Measurements from ENCODE around the gene PINK1.
"Not testable (repeated sequence)": the region's sequence is repeated elsewhere in the genome, so short reads cannot be mapped to it uniquely, and the experiment has no call there.

PINK1 gene

GRCh38 chr1:20633190-20634064 is at the start of gene PINK1:
PINK1 (plus strand) TSS chr1:20633458; CDS start chr1:20633549, 91 bp downstream.
- DNase-seq = peak; percentile 31

DNA sequence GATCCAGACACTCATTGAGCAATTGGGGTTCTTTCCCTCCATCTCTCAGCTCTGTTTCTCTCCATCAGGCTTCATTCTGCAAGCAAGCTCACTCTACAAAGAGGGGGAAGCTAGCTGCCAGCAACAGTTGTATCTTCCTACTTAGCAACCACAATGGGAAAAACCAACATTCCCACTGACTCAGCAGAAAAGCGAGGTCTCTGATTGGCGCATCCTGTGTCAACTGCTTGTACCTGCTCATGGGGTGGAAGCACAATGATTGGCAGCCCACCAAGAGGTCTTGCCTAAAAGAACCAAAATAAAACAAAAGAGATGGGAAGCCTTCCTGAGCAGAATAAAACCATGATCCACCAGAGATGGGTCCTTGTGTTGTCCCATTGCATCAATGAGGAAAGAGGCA is 48.4 kb upstream of the PINK1 start:
- no peak for DNase-seq

GRCh38 chr1:20586953-20587660 is 46.2 kb upstream of the PINK1 start:
- no peak for DNase-seq

GRCh38 chr1:20587661-20588053 is 45.6 kb upstream of the PINK1 start:
- no peak for DNase-seq

DNA sequence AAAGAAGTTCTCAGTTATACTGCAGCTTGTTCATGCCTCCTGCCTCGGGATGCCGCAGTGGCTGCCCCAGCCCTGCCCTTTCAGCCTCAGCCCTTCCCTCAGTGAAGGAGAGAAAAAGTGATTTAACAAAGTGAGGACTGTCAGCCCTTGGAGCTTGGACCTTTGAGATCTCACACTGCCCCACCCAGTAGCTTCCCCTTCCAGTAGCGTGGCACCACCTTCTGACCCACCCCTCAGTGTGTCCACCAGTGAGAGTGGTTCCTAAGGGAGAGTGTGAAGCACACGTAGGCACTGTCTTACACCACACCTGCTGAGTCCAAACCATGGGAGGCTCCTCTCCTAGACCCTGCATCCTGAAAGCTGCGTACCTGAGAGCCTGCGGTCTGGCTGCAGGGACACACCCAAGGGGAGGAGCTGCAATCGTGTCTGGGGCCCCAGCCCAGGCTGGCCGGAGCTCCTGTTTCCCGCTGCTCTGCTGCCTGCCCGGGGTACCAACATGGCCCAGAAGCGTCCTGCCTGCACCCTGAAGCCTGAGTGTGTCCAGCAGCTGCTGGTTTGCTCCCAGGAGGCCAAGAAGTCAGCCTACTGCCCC is 44.5 kb upstream of the PINK1 start, which contains the start of gene CDA:
Gene CDA, plus strand, starts transcription at position 464 of the 592 bp plus-strand sequence. Its CDS starts 33 bp downstream, at position 497.
- no peak for DNase-seq

- DNase-seq = peak; percentile 5
These were observed 43.7 kb upstream of the PINK1 start for GRCh38 chr1:20589331-20590278.

GRCh38 chr1:20590306-20590777 is 42.9 kb upstream of the PINK1 start:
- DNase-seq = peak; percentile 94

- no peak for DNase-seq
These were observed 39.5 kb upstream of the PINK1 start for GRCh38 chr1:20593756-20594155.

- no peak for DNase-seq
These were observed 38.5 kb upstream of the PINK1 start for GRCh38 chr1:20594746-20595145.

DNA sequence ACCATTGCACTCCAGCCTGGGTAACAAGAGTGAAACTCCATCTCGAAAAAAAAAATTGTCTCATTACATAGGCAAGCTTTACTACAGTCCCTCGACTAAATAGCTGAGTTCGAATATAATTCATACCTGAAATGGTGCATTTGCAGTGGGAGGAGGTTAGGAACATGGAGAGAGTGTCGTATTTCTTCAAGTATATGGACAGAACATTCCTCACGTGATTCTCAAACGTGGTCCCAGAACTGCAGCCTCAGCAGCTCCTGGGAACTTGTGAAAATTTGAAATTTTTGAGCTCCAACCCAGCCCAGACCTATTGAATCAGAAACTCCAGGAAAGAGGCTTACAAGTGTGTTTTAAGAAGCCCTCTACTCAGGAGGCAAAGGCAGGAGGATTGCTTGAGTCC is 37.2 kb upstream of the PINK1 start:
- no peak for DNase-seq

DNA sequence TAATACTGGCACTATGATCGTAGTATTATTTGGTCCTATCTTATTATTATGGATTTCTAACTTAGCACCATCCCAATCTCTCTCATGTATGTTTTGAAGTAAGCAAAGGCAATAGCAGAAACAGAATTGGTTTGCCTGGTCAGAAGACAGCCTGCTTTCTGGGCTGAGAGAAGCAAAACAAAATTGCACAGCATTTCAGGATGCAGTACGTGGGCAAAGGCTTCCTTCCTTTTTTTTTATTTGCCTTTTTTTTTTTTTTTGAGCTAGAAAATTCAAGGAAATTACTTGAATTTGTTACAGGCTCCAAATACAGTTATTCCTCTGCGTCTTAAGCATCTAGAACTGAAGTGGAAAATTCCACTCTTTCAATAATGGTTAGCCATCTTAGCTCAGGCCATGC is 35.6 kb upstream of the PINK1 start:
- DNase-seq = peak; percentile 80

DNA sequence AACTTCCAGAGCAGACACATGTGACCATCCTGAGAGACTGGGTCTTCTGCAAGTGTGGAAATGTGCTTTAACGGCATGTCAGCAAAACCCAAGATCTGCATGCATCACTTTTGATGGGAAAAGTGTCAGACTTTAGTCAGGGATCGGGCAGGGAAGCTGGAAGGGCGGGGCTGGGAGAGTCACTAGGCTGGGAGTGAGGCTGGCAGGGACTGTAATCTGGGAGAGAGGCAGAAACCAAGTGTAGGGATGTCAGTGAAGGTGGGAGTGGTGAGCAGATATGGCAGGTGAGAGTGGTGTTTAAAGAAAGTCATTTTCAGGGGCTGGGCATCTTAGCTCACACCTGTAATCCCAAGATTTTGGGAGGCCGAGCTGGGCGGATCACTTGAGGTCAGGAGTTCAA is 33.1 kb upstream of the PINK1 start:
- DNase-seq = no peak

DNA sequence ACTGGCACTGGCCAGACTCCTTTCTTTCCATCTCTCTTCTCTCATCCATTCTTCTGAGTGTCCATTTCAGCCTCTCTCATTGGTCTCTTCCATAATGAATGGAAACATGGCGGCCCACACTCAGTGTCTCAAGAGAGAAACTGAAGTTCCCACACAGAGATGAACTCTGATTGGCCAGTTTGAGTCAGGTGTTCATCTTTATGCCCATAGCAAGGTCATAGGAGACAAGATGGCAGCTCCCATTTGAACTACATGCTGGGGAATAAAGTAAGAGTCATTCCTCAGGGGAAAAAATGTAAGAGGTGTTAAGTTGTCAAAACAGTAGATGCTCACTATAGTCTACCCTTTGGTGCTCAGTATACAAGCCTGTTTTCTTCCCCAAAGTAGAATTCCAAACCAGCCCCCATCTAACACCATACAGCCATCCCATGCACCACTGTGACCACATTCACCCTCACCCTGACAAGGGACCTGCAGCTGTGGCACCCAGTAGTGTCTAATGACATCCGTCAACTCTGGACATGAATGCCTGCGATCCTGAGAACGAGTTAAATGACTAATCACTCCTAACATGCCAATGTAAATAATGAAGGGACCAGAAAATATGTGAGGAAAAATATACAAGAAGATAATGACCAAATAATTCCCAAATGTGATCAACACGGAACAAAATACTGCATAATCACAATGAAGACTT is 32.0 kb upstream of the PINK1 start:
- no peak for DNase-seq

- peak; percentile 51 for DNase-seq
These were observed 30.3 kb upstream of the PINK1 start for GRCh38 chr1:20602851-20603450.

DNA sequence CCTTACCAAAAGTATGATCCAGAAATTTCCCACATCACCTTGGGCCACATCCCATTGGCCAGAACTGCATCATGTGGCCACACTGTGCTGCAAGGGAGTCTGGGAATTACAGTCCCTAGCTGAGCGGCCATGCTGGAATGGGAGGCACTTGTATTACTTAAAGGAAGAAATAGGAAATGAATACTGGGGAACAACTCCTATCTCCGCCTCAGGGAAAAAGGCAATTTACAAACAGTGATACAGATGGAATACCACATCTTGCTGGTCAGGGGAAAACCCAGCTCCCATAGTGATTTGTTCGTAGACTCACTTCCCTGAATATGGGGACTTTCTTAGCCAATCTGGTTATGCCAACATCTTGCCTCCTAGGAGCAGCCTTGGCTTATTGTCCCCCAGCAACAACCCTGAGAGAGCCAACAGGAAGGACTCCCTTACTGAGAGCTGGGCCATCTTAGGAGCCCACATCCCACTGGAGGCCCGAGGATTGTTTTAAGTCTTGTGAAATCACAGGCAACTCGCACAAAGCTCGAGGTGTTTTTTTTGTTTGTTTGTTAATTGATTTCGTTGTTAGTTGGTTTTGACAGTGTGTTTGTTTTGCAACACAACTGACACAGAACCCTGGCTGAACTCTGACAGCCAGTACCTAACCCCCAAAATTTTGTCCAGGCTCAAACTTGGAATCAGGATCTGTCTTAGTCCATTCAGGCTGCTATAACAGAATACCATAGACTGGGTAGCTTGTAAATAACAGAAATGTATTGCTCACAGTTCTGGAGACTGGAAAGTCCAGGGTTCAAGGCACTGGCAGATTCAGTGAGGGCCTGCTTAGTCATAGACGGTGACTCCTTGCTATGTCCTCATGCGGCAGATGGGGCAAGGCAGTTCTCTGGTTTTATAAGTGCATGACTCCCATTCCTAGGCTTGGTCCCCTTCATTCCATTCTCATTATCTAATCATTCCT is 29.5 kb upstream of the PINK1 start:
- DNase-seq = no peak

DNA sequence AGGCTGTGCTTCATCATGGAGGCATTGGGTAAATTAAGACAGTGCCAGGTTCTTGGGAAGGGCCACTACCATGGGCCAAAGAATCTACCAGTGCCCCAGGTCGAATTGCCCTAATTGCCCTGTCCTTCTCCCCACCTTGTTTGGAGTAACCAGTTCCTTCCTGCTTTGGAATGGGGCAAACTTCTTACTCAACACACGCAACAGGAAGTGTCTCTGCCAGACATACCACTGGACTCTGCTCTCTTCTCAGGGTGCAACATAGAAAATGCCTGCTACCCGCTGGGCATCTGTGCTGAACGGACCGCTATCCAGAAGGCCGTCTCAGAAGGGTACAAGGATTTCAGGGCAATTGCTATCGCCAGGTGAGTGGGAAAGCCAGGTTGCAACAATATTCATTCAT is 28.6 kb upstream of the PINK1 start:
- DNase-seq = peak; percentile 40

GRCh38 chr1:20606801-20607570 is 26.3 kb upstream of the PINK1 start:
- DNase-seq = not testable (repeated sequence)

DNA sequence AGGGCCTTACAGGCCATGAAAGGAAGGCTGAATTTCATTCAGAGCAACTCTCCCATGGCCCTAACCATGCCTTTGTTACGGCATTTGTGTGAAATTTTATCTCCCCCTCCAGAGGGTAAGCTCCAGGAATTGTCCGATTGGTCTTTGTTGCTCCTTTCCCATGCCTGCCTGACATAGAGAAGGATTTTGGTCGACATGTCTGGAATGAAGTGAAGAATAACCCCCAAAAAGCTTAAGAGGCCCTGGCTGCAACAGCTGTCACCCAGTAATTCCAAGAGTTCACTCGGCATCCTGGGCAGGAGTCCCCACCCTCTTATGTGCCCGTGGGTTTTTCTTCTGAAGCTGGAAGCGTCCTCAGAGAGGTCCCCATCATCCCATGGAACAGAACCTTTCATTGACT is 23.7 kb upstream of the PINK1 start:
- DNase-seq = no peak

DNA sequence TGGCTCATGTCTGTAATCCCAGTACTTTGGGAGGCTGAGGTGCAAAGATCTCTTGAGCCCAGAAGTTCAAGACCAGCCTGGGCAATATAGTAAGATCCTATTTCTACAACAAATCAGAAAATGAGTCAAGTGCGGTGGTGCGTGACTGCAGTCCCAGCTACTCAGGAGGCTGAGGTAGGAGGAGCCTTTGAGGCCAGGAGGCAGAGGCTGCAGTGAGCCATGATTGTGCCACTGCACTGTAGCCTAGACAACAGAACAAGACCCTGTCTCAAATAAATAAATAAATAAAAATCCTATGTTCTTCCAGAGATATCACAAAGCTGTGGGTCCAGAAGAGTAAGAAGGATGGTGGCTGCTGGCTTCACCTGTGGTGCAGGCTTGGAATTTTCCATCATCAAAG is 22.3 kb upstream of the PINK1 start:
- no peak for DNase-seq

All from GF-D8 (cell line).